A673 (cell line): ENCODE results near the gene ZNF2.

ENCODE experiments used
- EZH2 ChIP-seq: fragments of 200-600 bp; sonication (generic); IDR thresholded peaks from 2 replicates; pipeline ENCODE4 v1.6.1; 2017; ENCODE audit warnings: borderline replicate concordance, low read depth, mild to moderate bottlenecking, mixed read lengths, antibody characterized with exemption, low read length; ENCODE audit not compliant: poor library complexity, severe bottlenecking
- TF ChIP-seq, protein P1 (sequence below): fragments of 300-800, 200-600 bp; sonication (generic); conservative IDR thresholded peaks from 2 replicates; pipeline ENCODE4 v1.5.1; 2017; ENCODE audit warnings: low read depth, mild to moderate bottlenecking, antibody characterized with exemption, low read length, moderate library complexity, mixed read lengths

DNA sequence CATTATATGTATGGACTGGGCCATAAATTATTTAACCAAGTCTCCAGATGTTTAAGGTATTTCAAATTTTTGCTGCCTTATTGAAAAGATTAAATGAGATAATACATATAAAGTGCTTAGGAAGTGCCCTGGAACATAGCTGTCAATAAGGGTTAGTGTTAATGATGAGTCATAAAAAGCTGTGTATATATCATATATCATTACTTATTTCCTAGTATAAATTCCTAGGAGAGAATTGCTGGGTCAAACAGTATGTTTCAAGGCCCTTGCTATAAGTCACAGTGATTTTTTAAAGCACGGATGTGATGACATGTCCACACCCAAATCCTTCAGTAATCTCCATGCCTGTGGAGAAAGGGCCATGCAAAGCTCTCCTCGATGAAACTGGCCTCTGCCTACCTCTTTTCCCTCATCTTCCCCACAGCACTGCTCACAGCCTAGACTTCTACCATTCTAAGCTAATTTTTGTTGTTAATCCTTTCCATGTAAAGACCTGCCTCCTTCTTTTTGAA, 8.5 kb downstream of the ZNF2 start:
- TF ChIP-seq, protein P1, sequence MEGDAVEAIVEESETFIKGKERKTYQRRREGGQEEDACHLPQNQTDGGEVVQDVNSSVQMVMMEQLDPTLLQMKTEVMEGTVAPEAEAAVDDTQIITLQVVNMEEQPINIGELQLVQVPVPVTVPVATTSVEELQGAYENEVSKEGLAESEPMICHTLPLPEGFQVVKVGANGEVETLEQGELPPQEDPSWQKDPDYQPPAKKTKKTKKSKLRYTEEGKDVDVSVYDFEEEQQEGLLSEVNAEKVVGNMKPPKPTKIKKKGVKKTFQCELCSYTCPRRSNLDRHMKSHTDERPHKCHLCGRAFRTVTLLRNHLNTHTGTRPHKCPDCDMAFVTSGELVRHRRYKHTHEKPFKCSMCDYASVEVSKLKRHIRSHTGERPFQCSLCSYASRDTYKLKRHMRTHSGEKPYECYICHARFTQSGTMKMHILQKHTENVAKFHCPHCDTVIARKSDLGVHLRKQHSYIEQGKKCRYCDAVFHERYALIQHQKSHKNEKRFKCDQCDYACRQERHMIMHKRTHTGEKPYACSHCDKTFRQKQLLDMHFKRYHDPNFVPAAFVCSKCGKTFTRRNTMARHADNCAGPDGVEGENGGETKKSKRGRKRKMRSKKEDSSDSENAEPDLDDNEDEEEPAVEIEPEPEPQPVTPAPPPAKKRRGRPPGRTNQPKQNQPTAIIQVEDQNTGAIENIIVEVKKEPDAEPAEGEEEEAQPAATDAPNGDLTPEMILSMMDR = no peak
- no peak for TF ChIP-seq EZH2
